ENCODE results near the gene DLG2.

Gene DLG2

GRCh38 chr11:84071851-84072250 lies 1555.3 kb downstream of the DLG2 start:
- no peaks in the 10 kb centered on the region for H3K9me3 ChIP-seq (ENCODE audit: low read length)
- no peak overlapping the region for H3K9ac ChIP-seq (ENCODE audit: low read length)
- H3K9me2 ChIP-seq (ENCODE audit: low read depth, low read length), result no peaks in the 10 kb centered on the region
- H3K4me3 ChIP-seq (ENCODE audit: low read depth, low read length, poor library complexity, severe bottlenecking), result no peak overlapping the region
- TF ChIP-seq CTCF (IDR thresholded peaks at IDR 0.05; ENCODE audit: low read length) (no peak), EZH2 (IDR thresholded peaks at IDR 0.05; ENCODE audit: borderline replicate concordance, low read length) (no peak)
- no peaks in the 10 kb centered on the region for H3K4me1 ChIP-seq (ENCODE audit: insufficient read depth, low read length, severe bottlenecking)
- H3F3A ChIP-seq (ENCODE audit: insufficient read depth, low read length), result no peaks in the 10 kb centered on the region
- H4K20me1 ChIP-seq (ENCODE audit: insufficient read depth, low read length), result no peaks in the 10 kb centered on the region
- H3K4me2 ChIP-seq (ENCODE audit: low read length), result no peak overlapping the region
- H2AFZ ChIP-seq (ENCODE audit: low read length), result no peak overlapping the region
- no peaks in the 10 kb centered on the region for H3K36me3 ChIP-seq (ENCODE audit: insufficient read depth, low read length)
- H3K27ac ChIP-seq (ENCODE audit: low read depth, low read length, poor library complexity, severe bottlenecking), result no peak overlapping the region
- no peaks in the 10 kb centered on the region for H3K27me3 ChIP-seq (ENCODE audit: insufficient read depth, low read length)
- no peaks in the 10 kb centered on the region for H3K79me2 ChIP-seq (ENCODE audit: insufficient read depth, low read length)

- Histone ChIP-seq H3K4me3 (ENCODE audit: low read depth, low read length, poor library complexity, severe bottlenecking) (no peak overlapping the region), H3K27me3 (ENCODE audit: insufficient read depth, low read length) (no peaks in the 10 kb centered on the region)
These were observed 1558.1 kb downstream of the DLG2 start for GRCh38 chr11:84069048-84069447.

GRCh38 chr11:84061726-84062125 lies 1565.4 kb downstream of the DLG2 start:
- no peaks in the 10 kb centered on the region for H3F3A ChIP-seq (ENCODE audit: insufficient read depth, low read length)
- H3K4me1 ChIP-seq (ENCODE audit: insufficient read depth, low read length, severe bottlenecking), result no peaks in the 10 kb centered on the region
- no peak overlapping the region for H3K27ac ChIP-seq (ENCODE audit: low read depth, low read length, poor library complexity, severe bottlenecking)
- no peaks in the 10 kb centered on the region for H3K79me2 ChIP-seq (ENCODE audit: insufficient read depth, low read length)
- no peak overlapping the region for H3K4me3 ChIP-seq (ENCODE audit: low read depth, low read length, poor library complexity, severe bottlenecking)
- no peaks in the 10 kb centered on the region for H3K27me3 ChIP-seq (ENCODE audit: insufficient read depth, low read length)
- no peaks in the 10 kb centered on the region for H3K9me3 ChIP-seq (ENCODE audit: low read length)
- no peaks in the 10 kb centered on the region for H3K9me2 ChIP-seq (ENCODE audit: low read depth, low read length)
- no peak overlapping the region; the same call in 1 of the 2 replicates for H2AFZ ChIP-seq (ENCODE audit: low read length)
- no peak for TF ChIP-seq CTCF (IDR thresholded peaks at IDR 0.05; ENCODE audit: low read length)
- TF ChIP-seq EZH2 (IDR thresholded peaks at IDR 0.05; ENCODE audit: borderline replicate concordance, low read length), result no peak
- H3K9ac ChIP-seq (ENCODE audit: low read length), result no peak overlapping the region
- no peak overlapping the region for H3K4me2 ChIP-seq (ENCODE audit: low read length)
- no peaks in the 10 kb centered on the region for H4K20me1 ChIP-seq (ENCODE audit: insufficient read depth, low read length)
- no peaks in the 10 kb centered on the region for H3K36me3 ChIP-seq (ENCODE audit: insufficient read depth, low read length)

More at GRCh38 chr11:84069048-84069447, 1558.1 kb downstream of the DLG2 start:
- Histone ChIP-seq H3K9ac (ENCODE audit: low read length) (no peak overlapping the region), H3F3A (ENCODE audit: insufficient read depth, low read length) (no peaks in the 10 kb centered on the region), H2AFZ (ENCODE audit: low read length) (no peak overlapping the region), H3K9me3 (ENCODE audit: low read length) (no peaks in the 10 kb centered on the region), H3K4me1 (ENCODE audit: insufficient read depth, low read length, severe bottlenecking) (no peaks in the 10 kb centered on the region), H4K20me1 (ENCODE audit: insufficient read depth, low read length) (no peaks in the 10 kb centered on the region), H3K4me2 (ENCODE audit: low read length) (no peak overlapping the region), H3K36me3 (ENCODE audit: insufficient read depth, low read length) (no peaks in the 10 kb centered on the region), H3K9me2 (ENCODE audit: low read depth, low read length) (no peaks in the 10 kb centered on the region), H3K79me2 (ENCODE audit: insufficient read depth, low read length) (no peaks in the 10 kb centered on the region), H3K27ac (ENCODE audit: low read depth, low read length, poor library complexity, severe bottlenecking) (no peak overlapping the region)
- TF ChIP-seq CTCF (IDR thresholded peaks at IDR 0.05; ENCODE audit: low read length) (no peak), EZH2 (IDR thresholded peaks at IDR 0.05; ENCODE audit: borderline replicate concordance, low read length) (no peak)

Measured in OCI-LY1 (cell line).